WTC11 (cell line): ENCODE results near the gene MT1M.

Experiments used
- ELF4 ChIP-seq: sonication (generic); formaldehyde crosslinking; IDR thresholded peaks from 2 replicates; pipeline ENCODE4 v1.8.1; 2022; ENCODE audit warnings: low read depth, mild to moderate bottlenecking, moderate library complexity, missing genetic modification reagents
- EMX1 ChIP-seq: fragments of 250-450 bp; sonication (Bioruptor Pico); IDR thresholded peaks from 2 replicates; pipeline ENCODE4 v1.8.0; 2021; ENCODE audit warnings: mild to moderate bottlenecking
- SP1 ChIP-seq: sonication (generic); formaldehyde crosslinking; conservative IDR thresholded peaks from 2 replicates; pipeline ENCODE4 v1.8.1; 2022; ENCODE audit warnings: missing genetic modification reagents
- ZBTB21 ChIP-seq: sonication (generic); formaldehyde crosslinking; IDR thresholded peaks from 2 replicates; pipeline ENCODE4 v1.8.1; 2023; ENCODE audit warnings: mild to moderate bottlenecking, missing genetic modification reagents, borderline replicate concordance
- TF ChIP-seq, protein P1 (sequence below): fragments of 200-600 bp; IDR thresholded peaks from 2 replicates; pipeline ENCODE4 v1.8.0; 2022; ENCODE audit warnings: antibody characterized with exemption

DNA sequence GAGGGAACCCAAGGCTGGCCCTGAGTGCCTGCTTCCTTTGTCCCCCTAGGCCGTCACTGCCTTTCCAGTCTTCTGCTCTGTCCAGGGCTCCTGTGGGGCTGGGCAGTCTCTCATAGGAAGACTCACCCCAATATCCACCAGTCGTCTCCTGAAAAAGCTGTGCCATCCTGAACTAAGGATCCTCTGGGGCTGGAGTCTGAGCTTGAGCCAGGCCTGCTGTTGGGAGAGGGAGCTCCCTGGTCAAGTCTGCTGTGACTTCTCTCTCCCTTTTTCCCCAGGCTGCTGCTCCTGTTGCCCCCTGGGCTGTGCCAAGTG lies 38.1 kb downstream of the MT1M start:
- TF ChIP-seq ELF4 (no peak), ZBTB21 (no peak), EMX1 (no peak), SP1 (CRISPR knock-in tag) (no peak)
- TF ChIP-seq, protein P1, sequence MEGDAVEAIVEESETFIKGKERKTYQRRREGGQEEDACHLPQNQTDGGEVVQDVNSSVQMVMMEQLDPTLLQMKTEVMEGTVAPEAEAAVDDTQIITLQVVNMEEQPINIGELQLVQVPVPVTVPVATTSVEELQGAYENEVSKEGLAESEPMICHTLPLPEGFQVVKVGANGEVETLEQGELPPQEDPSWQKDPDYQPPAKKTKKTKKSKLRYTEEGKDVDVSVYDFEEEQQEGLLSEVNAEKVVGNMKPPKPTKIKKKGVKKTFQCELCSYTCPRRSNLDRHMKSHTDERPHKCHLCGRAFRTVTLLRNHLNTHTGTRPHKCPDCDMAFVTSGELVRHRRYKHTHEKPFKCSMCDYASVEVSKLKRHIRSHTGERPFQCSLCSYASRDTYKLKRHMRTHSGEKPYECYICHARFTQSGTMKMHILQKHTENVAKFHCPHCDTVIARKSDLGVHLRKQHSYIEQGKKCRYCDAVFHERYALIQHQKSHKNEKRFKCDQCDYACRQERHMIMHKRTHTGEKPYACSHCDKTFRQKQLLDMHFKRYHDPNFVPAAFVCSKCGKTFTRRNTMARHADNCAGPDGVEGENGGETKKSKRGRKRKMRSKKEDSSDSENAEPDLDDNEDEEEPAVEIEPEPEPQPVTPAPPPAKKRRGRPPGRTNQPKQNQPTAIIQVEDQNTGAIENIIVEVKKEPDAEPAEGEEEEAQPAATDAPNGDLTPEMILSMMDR: no peak
